GM20000 (cell line): Measurements from ENCODE around the gene ZNF641.

Experiments used
- DNase-seq: peaks from one replicate; pipeline ENCODE4 v3.0.0; 2012; ENCODE audit warnings: low spot score
- TF ChIP-seq, protein P1 (sequence below): IDR thresholded peaks from 2 replicates; pipeline ENCODE4 v1.5.1; 2012; ENCODE audit warnings: mild to moderate bottlenecking, control low read depth; ENCODE audit errors: extremely low read depth, missing control alignments

The ZNF641 gene

GRCh38 chr12:48351022-48351708 lies 446 bp upstream of the ZNF641 start:
- TF ChIP-seq, protein P1, sequence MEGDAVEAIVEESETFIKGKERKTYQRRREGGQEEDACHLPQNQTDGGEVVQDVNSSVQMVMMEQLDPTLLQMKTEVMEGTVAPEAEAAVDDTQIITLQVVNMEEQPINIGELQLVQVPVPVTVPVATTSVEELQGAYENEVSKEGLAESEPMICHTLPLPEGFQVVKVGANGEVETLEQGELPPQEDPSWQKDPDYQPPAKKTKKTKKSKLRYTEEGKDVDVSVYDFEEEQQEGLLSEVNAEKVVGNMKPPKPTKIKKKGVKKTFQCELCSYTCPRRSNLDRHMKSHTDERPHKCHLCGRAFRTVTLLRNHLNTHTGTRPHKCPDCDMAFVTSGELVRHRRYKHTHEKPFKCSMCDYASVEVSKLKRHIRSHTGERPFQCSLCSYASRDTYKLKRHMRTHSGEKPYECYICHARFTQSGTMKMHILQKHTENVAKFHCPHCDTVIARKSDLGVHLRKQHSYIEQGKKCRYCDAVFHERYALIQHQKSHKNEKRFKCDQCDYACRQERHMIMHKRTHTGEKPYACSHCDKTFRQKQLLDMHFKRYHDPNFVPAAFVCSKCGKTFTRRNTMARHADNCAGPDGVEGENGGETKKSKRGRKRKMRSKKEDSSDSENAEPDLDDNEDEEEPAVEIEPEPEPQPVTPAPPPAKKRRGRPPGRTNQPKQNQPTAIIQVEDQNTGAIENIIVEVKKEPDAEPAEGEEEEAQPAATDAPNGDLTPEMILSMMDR: no peak
- DNase-seq: no peak

GRCh38 chr12:48349471-48349870 lies 1.2 kb downstream of the ZNF641 start:
- no peak for DNase-seq
- TF ChIP-seq, protein P1: no peak

DNA sequence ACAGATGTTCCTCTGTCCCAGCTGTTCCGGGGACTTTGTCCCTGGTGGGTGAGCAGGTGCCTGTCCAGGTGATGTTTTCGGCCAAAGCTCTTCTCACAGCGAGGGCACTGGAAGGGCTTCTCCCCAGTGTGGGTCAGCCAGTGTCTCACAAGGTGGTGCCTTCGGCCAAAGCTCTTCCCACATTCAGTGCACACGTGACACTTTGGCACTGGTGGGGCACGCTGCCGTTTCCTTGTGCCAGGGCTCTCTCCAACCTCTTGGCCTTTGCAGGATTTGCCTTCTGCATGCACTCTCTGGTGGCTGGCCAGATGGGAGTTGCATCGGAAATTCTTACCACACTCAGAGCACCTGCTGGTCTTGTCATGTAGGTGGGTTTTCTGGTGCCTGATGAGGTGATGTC lies 7.7 kb downstream of the ZNF641 start:
- no peak for DNase-seq
- TF ChIP-seq, protein P1: no peak

- TF ChIP-seq, protein P1: no peak
- DNase-seq: no peak
These were observed 9.8 kb downstream of the ZNF641 start for GRCh38 chr12:48340943-48341342.

DNA sequence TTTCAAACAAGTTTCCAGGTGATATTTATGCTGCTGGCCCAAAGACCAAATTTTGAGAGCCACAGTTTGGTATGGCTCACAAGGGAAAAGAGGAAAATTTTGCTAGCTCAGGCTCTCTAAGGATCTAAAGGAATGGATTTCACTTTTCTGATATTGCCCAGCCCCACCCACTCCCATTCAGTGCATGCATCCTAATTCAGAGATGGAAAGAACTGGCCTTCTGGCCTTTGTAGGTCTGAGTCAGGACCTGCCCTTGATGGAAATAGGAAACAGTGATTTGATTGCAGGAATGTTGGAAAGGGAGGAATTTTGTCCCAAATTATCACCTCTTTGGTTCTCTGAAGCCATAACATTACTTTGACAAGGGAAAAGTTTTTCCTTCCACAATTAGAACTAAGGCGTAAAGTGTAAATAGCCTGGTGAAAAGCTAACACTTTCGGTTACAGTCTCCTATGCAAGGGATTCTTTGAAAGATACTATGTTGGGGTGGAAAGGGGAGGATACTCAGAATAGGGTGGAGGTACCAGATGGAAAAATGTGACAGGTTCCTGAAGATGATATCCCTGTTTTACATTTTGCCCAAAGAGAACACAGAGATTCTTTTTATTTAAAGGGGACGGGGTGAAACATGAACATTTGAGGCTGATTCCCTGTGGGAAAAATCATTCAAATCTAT lies 11.1 kb downstream of the ZNF641 start:
- DNase-seq: no peak
- TF ChIP-seq, protein P1: no peak

GRCh38 chr12:48336564-48336963 lies 14.2 kb downstream of the ZNF641 start:
- TF ChIP-seq, protein P1: no peak
- no peak for DNase-seq

- TF ChIP-seq, protein P1: no peak
- DNase-seq: no peak
These were observed 14.7 kb downstream of the ZNF641 start for GRCh38 chr12:48336061-48336460.
